ENCODE measurements around the gene ROM1. TPM values are rescaled to one million over a fixed set of nuclear protein-coding genes. Genes with fewer than 3 reads are reported as not detected.
A peak's percentile ranks its signal among the peaks of the same experiment; 100 is the strongest.
"Not testable (repeated sequence)": the region's sequence is repeated elsewhere in the genome, so short reads cannot be mapped to it uniquely, and the experiment has no call there.

ROM1 gene
- total RNA-seq, 1 experiment from 2014 or later, result 1.6 TPM

DNA sequence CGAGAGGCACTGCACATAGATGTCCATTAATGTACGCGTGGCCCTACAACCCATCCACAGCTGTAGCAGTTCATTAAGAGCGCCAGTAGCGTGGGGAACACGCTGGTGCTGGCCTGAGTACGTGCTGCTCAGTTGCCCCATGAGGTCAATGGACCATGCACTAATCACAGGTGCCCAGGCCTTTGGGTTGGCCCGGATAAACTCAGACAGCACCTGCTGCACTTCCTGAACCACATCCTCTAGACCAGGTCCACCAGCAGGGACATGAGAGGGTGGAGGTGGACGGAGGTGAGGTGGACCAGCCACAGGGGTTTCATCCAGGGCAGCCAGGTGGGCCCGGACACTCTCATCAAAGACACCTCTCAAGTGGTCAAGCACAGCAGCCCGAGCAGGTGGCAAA is 36.4 kb downstream of the ROM1 start:
- H3K27ac Mint-ChIP-seq (ENCODE audit: unreplicated experiment), result no peak overlapping the region

DNA sequence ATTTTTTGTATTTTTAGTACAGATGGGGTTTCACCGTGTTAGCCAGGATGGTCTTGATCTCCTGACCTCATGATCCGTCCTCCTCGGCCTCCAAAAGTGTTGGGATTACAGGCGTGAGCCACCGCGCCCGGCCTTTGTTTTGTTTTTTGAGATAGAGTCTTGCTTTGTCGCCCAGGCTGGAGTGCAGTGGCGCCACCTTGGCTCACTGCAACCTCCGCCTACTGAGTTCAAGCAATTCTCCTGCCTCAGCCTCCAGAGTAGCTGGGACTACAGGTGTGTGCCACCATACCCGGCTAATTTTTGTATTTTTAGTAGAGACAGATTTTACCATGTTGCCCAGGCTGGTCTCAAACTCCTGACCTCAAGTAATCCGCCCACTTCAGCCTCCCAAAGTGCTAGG is 37.2 kb downstream of the ROM1 start:
- CTCF ChIA-PET; H3K9me3 Mint-ChIP-seq (ENCODE audit: low read depth, unreplicated experiment); DNase-seq; H3K27ac Mint-ChIP-seq (ENCODE audit: unreplicated experiment); intact Hi-C loops (cut with micrococcal nuclease; ENCODE audit: unreplicated experiment); H3K27me3 Mint-ChIP-seq (ENCODE audit: unreplicated experiment); BruUV-seq (replicated peaks); H3K4me3 Mint-ChIP-seq (ENCODE audit: low read depth, unreplicated experiment): not testable (repeated sequence)
- H3K36me3 Mint-ChIP-seq (ENCODE audit: insufficient read depth, unreplicated experiment), result peaks cover 48% of the 10 kb centered on the region
- peaks cover 16% of the 10 kb centered on the region for H3K4me1 Mint-ChIP-seq (ENCODE audit: low read depth, unreplicated experiment)

More for the DNA sequence above, 36.4 kb downstream of the ROM1 start:
- no TSS peak for BruUV-seq (replicated peaks)
- Mint-ChIP-seq H3K4me3 (ENCODE audit: low read depth, unreplicated experiment) (no peak overlapping the region), H3K9me3 (ENCODE audit: low read depth, unreplicated experiment) (no peaks in the 10 kb centered on the region), H3K4me1 (ENCODE audit: low read depth, unreplicated experiment) (peaks cover 16% of the 10 kb centered on the region), H3K36me3 (ENCODE audit: insufficient read depth, unreplicated experiment) (peaks cover 54% of the 10 kb centered on the region), H3K27me3 (ENCODE audit: unreplicated experiment) (no peaks in the 10 kb centered on the region)
- CTCF ChIA-PET, result interaction anchor here (0.6 kb wide), 1 partner anchor 71 kb away, joined by 3 read pairs; no protein-coding TSS in a partner anchor
- no peak for DNase-seq
- intact Hi-C loops (cut with micrococcal nuclease; ENCODE audit: unreplicated experiment), result no loop called here
- TF ChIP-seq, protein P1, sequence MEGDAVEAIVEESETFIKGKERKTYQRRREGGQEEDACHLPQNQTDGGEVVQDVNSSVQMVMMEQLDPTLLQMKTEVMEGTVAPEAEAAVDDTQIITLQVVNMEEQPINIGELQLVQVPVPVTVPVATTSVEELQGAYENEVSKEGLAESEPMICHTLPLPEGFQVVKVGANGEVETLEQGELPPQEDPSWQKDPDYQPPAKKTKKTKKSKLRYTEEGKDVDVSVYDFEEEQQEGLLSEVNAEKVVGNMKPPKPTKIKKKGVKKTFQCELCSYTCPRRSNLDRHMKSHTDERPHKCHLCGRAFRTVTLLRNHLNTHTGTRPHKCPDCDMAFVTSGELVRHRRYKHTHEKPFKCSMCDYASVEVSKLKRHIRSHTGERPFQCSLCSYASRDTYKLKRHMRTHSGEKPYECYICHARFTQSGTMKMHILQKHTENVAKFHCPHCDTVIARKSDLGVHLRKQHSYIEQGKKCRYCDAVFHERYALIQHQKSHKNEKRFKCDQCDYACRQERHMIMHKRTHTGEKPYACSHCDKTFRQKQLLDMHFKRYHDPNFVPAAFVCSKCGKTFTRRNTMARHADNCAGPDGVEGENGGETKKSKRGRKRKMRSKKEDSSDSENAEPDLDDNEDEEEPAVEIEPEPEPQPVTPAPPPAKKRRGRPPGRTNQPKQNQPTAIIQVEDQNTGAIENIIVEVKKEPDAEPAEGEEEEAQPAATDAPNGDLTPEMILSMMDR (IDR thresholded peaks at IDR 0.05; ENCODE audit: unreplicated experiment), result no peak

DNA sequence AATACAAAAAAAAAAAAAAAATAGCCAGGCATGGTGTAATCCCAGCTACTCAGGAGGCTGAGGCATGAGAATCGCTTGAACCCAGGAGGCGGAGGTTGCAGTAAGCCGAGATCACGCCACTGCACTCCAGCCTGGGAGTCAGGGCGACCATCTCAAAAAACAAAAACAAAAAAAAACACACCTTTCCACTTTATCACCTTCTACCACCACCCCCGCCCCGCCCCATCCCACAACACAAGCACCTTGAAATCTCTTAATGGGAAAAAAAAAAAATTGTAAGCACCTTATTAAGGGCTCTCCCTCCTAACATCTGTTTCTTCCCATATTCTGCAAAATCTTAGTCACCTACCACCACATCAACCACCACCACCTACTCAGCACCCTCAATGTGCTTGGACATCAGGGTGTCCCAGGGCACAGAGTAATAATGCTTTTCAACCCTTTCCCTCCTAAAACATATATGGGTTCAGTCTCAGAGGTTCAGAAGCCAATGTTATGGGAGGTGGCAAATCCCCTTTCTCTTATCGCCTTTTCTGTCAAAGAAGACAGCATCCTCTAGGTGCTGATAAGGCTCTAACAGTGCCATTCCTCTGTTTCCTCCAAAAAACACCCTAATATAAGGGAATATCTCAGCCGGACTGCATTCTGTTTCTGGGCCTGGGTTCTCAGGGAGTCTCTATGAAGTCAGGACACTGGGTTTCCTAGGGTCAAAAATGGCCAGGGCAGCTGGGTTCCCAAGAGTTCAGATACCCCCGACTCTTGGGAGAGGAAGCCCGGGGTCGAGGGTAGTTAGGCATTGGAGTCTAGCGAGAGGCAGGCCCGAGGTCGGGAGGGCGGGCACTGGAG is 39.3 kb downstream of the ROM1 start:
- Mint-ChIP-seq H3K36me3 (ENCODE audit: insufficient read depth, unreplicated experiment) (peaks cover 29% of the 10 kb centered on the region), H3K9me3 (ENCODE audit: low read depth, unreplicated experiment) (no peaks in the 10 kb centered on the region), H3K4me1 (ENCODE audit: low read depth, unreplicated experiment) (peaks cover 16% of the 10 kb centered on the region), H3K27me3 (ENCODE audit: unreplicated experiment) (no peaks in the 10 kb centered on the region), H3K27ac (ENCODE audit: unreplicated experiment) (peak overlapping the region; percentile 75), H3K4me3 (ENCODE audit: low read depth, unreplicated experiment) (peak overlapping the region; percentile 93)
- TSS peak; percentile 73 for BruUV-seq (replicated peaks)
- TF ChIP-seq, protein P1 (IDR thresholded peaks at IDR 0.05; ENCODE audit: unreplicated experiment), result no peak
- intact Hi-C loops (cut with micrococcal nuclease; ENCODE audit: unreplicated experiment), result no loop called here
- CTCF ChIA-PET, result interaction anchor here (0.7 to 1.0 kb wide), 3 partner anchors 12 to 439 kb away, joined by 3 to 6 read pairs (median 3); partner anchors contain the start of genes C11orf98 and CSKMT
- DNase-seq, result no peak

DNA sequence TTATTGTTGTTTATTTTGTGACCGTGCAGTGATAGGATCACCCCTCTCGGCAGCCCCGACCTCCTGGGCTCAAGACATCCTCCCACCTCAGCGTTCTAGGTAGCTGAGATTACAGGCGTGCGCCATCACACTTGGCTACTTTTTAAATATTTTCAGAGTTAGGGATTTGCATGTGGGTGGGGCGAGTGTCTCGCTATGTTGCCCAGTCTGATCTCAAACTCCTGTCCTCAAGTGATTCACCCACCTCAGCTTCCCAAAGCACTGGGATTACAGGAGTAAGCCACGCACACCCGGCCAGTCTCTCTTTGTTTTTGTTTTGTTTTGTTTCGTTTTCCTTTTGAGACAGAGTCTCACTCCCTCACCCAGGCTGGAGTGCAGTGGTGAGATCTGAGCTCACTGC is 41.2 kb downstream of the ROM1 start:
- Mint-ChIP-seq H3K4me3 (ENCODE audit: low read depth, unreplicated experiment) (no peak overlapping the region), H3K27ac (ENCODE audit: unreplicated experiment) (no peak overlapping the region), H3K27me3 (ENCODE audit: unreplicated experiment) (no peaks in the 10 kb centered on the region)

More for the DNA sequence above, 41.2 kb downstream of the ROM1 start:
- Mint-ChIP-seq H3K36me3 (ENCODE audit: insufficient read depth, unreplicated experiment) (peaks cover 13% of the 10 kb centered on the region), H3K4me1 (ENCODE audit: low read depth, unreplicated experiment) (peaks cover 16% of the 10 kb centered on the region), H3K9me3 (ENCODE audit: low read depth, unreplicated experiment) (no peaks in the 10 kb centered on the region)
- CTCF ChIA-PET, result no interaction called here
- intact Hi-C loops (cut with micrococcal nuclease; ENCODE audit: unreplicated experiment), result no loop called here
- TF ChIP-seq, protein P1 (IDR thresholded peaks at IDR 0.05; ENCODE audit: unreplicated experiment), result no peak
- no TSS peak for BruUV-seq (replicated peaks)
- DNase-seq, result no peak

Measured in Calu3 (cell line).